GM19043 (cell line): ENCODE data around the gene VPS37D.
A peak's percentile ranks its signal among the peaks of the same experiment; 100 is the strongest.
"Not testable (repeated sequence)": the region's sequence is repeated elsewhere in the genome, so short reads cannot be mapped to it uniquely, and the experiment has no call there.

ENCODE experiments used
- ATAC-seq: cut with Tn5 transposase; IDR thresholded peaks from one replicate; pipeline ENCODE4 v1.9.1; 2021; ENCODE audit warnings: low read depth; ENCODE audit not compliant: unreplicated experiment

VPS37D gene

GRCh38 chr7:73667344-73668102 lies at the start of gene VPS37D:
TSS of gene VPS37D (plus strand) at chr7:73667831. CDS start at chr7:73667959, 128 bp downstream.
- peak; percentile 96 for ATAC-seq

GRCh38 chr7:73618538-73618937 lies 49.1 kb upstream of the VPS37D start:
- ATAC-seq = no peak

- ATAC-seq = not testable (repeated sequence)
Measured at GRCh38 chr7:73619394-73619793, 48.2 kb upstream of the VPS37D start.

- no peak for ATAC-seq
Measured at GRCh38 chr7:73621168-73622063, 46.2 kb upstream of the VPS37D start.

- ATAC-seq = no peak
Measured at GRCh38 chr7:73622527-73622908, 45.1 kb upstream of the VPS37D start.

- ATAC-seq = no peak
Measured at GRCh38 chr7:73622909-73623797, 44.5 kb upstream of the VPS37D start.

GRCh38 chr7:73623798-73624668 lies 43.6 kb upstream of the VPS37D start, which contains the start of gene MLXIPL:
TSS of gene MLXIPL (minus strand) at chr7:73624522. CDS start at chr7:73624492, 30 bp downstream.
- ATAC-seq = no peak

GRCh38 chr7:73624669-73625001 lies 43.0 kb upstream of the VPS37D start:
- ATAC-seq = no peak

- ATAC-seq = no peak
Measured at GRCh38 chr7:73625276-73625675, 42.4 kb upstream of the VPS37D start.

GRCh38 chr7:73626814-73627213 lies 40.8 kb upstream of the VPS37D start:
- no peak for ATAC-seq

GRCh38 chr7:73628504-73628903 lies 39.1 kb upstream of the VPS37D start:
- no peak for ATAC-seq

- ATAC-seq = no peak
Measured at GRCh38 chr7:73631558-73631957, 36.1 kb upstream of the VPS37D start.

- ATAC-seq = no peak
Measured at GRCh38 chr7:73633323-73633722, 34.3 kb upstream of the VPS37D start.

GRCh38 chr7:73633844-73634243 lies 33.8 kb upstream of the VPS37D start:
- no peak for ATAC-seq

- no peak for ATAC-seq
Measured at GRCh38 chr7:73635428-73636200, 32.0 kb upstream of the VPS37D start.

- no peak for ATAC-seq
Measured at GRCh38 chr7:73638911-73639310, 28.7 kb upstream of the VPS37D start.

GRCh38 chr7:73642834-73643233 lies 24.8 kb upstream of the VPS37D start:
- no peak for ATAC-seq

GRCh38 chr7:73644688-73645286 lies 22.8 kb upstream of the VPS37D start:
- ATAC-seq = no peak
